Stimulated activated CD8-positive, alpha-beta memory T cell treated with anti-CD3 and anti-CD28 coated beads, Interleukin-7, amount 100 ng/mL, for 4 hours (primary cell): ENCODE measurements around the gene MRPL55.

Source experiments
- DNase-seq, 2 donors: peaks; one replicate each; pipeline ENCODE4 v3.0.0-alpha.2; 2020; ENCODE audit warnings: low read depth in 2 of 2

MRPL55 gene

DNA sequence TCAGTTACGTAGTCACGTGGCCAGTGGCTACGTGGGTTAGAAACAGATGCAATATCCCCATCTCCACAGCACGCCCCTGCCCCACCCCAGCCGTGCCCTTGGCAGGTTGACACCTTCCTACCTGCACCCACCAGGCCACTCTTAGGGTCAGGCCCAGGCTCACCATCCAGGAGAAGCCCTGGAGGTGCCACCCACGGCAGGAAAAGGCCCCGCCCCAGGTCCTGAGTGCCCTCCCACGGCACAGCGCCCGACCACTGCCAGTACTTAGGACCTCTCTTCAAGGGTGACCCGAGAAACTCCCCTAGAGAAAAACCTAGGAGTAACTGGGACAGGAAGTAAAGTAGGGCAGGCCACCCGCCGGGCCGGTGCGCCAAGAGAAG, 7.5 kb downstream of the MRPL55 start:
- DNase-seq = no peak

DNA sequence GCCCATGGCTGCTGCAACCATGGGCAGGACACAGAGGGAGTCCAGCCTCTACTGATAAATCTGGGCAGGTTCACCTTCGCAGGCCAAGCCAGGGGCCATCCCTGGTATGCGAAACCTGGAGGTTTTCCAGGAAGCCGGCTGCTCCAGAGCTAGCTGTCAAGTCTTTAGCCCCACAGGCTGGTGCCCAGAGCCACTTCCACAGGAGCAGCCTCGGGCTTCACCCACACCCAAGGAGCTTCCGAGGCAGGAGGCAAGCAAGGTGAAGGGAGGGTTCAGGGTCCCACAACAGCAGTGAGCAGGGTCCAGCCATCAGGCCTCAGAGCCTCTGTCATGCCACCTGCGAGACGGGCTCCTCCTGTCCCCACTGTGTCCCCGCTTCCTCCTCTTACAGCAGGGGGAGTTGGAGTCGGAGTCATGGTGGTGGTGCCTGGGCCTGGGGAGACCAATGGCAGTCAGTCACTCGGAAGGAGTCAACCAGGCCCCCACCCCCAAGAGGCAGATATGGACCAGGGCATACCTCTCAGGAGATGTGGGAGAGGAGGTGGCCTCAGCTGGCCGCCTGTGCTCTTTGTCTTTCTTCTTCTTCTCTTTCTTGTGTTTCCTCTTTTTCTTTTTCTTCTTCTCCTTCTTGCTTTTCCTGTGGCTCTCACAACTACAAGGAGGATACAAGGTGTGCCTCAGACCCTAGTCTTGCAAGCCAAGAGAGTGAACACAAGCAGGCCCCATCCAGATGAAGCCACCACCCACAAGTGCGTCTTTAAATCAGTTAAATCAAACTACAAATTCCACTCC, 8.1 kb downstream of the MRPL55 start:
- no peak for DNase-seq

- no peak for DNase-seq
Observed at GRCh38 chr1:228099331-228099732, 9.8 kb downstream of the MRPL55 start.

DNA sequence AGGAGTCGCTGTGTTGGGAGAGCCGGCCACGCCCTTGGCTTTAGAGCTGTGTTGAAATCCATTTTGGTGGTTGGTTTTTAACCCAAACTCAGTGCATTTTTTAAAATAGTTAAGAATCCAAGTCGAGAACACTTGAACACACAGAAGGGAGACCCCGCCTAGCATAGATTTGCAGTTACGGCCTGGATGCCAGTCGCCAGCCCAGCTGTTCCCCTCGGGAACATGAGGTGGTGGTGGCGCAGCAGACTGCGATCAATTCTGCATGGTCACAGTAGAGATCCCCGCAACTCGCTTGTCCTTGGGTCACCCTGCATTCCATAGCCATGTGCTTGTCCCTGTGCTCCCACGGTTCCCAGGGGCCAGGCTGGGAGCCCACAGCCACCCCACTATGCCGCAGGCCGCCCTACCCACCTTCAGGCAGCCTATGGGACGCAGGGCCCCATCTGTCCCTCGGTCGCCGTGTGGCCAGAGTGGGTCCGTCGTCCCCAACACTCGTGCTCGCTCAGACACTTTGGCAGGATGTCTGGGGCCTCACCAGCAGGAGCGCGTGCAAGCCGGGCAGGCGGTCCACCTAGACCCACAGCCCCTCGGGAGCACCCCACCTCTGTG, 10.7 kb downstream of the MRPL55 start:
- no peak for DNase-seq

DNA sequence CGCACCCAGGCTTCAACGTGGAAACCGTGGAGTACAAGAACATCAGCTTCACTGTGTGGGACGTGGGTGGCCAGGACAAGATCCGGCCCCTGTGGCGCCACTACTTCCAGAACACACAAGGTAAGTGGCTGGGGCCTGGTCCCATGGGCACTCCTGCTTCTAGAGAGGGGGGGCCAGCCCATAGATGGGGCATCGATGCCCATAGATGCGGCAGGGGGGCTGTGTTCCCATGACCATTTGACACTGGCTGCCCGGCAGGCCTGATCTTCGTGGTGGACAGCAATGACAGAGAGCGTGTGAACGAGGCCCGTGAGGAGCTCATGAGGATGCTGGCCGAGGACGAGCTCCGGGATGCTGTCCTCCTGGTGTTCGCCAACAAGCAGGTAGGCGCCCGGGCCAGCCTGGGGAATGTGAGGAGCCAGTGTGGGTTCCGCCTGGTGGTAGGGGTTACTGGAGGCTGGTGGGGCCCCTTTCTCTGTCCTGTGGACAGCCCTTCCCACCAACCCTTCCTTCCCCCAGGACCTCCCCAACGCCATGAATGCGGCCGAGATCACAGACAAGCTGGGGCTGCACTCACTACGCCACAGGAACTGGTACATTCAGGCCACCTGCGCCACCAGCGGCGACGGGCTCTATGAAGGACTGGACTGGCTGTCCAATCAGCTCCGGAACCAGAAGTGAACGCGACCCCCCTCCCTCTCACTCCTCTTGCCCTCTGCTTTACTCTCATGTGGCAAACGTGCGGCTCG, 11.6 kb downstream of the MRPL55 start:
- no peak for DNase-seq

DNA sequence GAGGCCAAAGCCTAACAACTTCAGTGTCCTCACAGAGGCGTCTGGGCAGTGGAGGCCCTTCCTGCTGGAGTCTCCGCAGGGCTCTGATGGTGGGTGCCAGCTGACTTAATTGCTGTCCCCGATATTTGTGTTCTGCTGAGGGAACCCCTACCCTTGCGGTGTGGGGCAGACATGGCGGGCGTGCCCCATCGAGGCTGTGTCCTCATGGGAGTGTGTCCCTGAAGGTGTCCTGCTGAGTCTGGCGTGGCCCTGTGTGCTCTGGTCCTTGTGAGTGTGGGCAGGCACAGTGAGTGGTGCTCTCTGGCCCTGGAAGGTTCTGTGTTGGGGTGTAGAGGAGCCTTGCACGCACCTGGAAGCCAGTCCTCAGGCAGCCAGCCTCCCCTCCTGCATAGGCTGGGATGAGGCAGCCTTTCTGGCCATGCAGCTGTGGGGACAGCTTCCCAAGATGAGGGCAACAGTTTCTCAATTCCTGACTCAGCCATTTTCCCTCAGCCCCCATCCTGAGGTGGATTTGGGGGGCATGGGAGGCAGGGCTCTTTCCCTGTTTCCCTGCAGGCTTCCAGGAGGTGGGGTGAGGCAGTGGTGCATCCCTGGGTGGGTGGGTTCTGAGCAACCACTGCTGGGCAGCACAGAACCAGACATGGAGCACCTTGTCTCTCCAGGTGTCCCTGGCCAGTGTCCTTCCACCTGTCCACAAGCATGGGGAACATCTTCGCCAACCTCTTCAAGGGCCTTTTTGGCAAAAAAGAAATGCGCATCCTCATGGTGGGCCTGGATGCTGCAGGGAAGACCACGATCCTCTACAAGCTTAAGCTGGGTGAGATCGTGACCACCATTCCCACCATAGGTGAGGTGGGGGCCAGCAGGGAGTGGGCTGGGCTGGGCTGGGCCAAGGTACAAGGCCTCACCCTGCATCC, 12.4 kb downstream of the MRPL55 start:
- DNase-seq = no peak

GRCh38 chr1:228095938-228096337, 13.2 kb downstream of the MRPL55 start:
- DNase-seq = no peak

- no peak for DNase-seq
Observed at GRCh38 chr1:228095161-228095560, 13.9 kb downstream of the MRPL55 start.

GRCh38 chr1:228094432-228095016, 14.6 kb downstream of the MRPL55 start:
- no peak for DNase-seq

- no peak for DNase-seq
Observed at GRCh38 chr1:228093050-228093906, 15.8 kb downstream of the MRPL55 start.

DNA sequence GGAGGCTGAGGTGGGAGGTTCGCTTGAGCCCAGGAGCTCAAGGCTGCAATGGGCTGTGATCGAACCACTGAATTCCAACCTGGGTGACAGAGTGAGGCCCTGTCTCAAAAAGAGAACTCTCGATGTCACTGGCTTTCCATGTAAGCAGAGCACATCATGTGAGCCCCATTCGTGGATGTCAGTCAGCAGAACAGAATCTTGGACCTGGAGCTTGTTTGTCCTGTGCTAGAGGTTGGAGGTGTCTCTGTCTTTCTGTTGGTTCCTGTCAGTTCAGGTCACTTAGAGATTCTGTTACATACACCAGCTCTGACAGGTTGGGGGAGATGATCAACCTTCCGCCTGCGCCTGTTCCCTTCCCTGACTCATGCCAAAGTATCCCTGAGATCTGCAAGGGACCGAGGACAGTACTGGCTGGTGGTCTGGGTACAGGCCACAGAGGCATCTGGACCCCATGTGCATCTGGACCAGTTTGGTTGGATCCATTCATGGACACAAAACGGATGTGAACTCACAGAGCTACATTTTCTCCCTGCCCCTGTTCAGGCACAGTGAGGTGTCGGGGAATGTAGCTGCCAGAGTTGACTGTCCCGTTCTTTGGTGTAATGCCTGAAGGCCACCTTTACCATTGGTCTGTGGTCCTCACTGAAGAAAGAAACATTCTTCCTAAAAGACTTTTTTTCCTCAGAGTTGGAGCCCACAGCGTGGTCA, 16.6 kb downstream of the MRPL55 start:
- DNase-seq = no peak

GRCh38 chr1:228091084-228091483, 18.0 kb downstream of the MRPL55 start:
- DNase-seq = no peak

DNA sequence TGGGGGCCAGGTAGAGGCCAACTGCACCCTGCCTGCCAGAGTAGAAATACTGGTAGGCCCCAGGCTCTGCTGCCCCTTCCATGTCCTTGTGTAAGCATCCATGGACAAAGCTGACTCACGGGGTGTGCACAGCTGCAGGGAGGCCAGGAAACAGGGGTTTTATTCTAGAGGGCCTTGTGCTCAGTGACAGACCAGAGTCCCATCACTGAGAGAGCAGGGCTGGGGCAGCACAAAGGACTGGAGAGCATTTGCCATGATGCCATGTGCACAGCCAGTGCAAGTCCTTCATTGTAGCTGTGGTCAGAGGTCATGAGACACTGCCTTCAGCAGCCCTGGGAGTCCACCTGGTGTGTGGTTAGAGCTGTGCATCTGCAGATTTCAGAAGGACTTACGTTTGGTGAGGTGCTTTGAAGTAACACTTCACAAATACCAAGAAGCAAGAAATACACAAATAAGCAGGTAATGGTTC, 18.5 kb downstream of the MRPL55 start:
- DNase-seq = no peak

- DNase-seq = no peak
Observed at GRCh38 chr1:228089519-228090380, 19.3 kb downstream of the MRPL55 start.

DNA sequence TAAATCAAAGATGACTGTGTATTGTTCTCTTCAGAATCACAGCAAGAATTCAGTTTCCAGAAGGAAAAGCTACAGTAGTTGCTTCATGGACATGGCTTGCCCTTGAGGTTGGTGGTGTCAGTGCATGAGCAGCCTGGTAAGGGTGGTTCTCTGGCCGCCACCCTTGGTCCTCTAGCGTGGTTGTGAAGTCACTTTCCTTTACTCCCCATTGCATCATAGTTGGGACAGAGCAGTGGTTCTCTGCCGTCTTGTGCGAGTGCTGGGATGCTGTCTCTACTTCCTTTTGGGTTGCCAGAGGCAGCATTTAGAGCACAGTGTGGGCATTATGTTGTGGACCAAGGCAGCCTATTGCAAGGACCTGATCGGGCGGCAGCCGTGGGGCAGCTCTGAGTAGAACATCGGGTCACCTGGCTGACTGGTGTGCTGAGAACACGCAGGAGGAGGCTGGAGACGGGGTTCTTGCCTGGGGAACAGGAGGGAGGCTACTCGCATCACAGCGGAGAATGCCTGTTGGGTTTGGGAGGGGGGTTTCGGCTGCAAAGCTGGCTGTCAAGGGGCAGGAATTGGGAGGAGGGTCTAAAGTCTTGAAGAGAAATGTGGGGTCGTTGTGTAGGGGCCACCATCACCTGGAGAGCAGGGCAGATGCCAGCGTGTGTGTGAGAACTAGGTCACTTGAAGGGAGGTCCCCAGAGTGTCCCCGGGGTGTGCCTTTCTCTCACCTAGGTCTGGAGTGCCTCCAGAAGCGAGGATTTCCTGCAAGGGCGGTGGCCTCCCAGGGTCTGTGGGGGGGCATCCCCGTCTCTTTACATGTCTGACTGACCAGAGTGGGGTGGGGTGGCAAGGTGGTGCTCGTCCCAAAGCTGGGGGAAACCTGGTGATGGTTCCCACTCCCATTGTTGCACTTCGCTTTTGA, 20.3 kb downstream of the MRPL55 start:
- no peak for DNase-seq

GRCh38 chr1:228087771-228088251, 21.3 kb downstream of the MRPL55 start:
- DNase-seq = no peak

- DNase-seq = no peak
Observed at GRCh38 chr1:228085287-228085951, 23.7 kb downstream of the MRPL55 start.
